ENCODE measurements around the gene C12orf75.

C12orf75 gene

DNA sequence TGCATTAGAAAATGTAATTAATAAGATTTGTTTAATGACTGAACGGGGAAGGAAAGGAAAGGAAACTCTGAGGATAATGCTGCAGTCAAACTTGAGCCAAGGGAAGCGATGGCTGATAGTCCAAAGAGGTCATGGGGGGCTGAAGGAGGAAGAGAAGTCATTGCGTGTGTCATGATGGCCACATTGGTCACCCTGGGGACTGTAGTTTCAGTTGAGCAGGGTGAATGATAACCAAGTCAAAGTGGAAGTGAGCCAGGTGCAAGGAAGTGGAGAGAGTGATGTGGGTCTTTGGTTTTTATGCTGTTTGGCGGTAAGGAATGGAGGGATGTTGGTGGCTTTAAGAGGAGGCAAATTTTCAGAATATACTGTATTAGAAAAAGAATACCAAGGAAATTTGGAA, 21.6 kb downstream of the C12orf75 start:
- DNase-seq (ENCODE audit: extremely low spot score), result peak; percentile 65
- ChIA-PET POLR2A (no interaction called here), CTCF (interaction anchor here (1.1 to 1.3 kb wide), 2 partner anchors 14 to 17 kb away, joined by 3 to 8 read pairs; no protein-coding TSS in a partner anchor)
- TF ChIP-seq CTCF (IDR thresholded peaks at IDR 0.05; ENCODE audit: control extremely low read depth, extremely low read depth, low read depth, missing control alignments), result no peak

GRCh38 chr12:105352940-105353635, 22.6 kb downstream of the C12orf75 start:
- ChIA-PET CTCF (interaction anchor here (0.7 to 2.9 kb wide), 5 partner anchors 11 to 55 kb away, joined by 3 to 16 read pairs (median 4); no protein-coding TSS in a partner anchor), POLR2A (no interaction called here)
- no peak for DNase-seq (ENCODE audit: extremely low spot score)
- TF ChIP-seq CTCF (IDR thresholded peaks at IDR 0.05; ENCODE audit: control extremely low read depth, extremely low read depth, low read depth, missing control alignments), result no peak

- ChIA-PET POLR2A (no interaction called here), CTCF (no interaction called here)
- no peak for DNase-seq (ENCODE audit: extremely low spot score)
- TF ChIP-seq CTCF (IDR thresholded peaks at IDR 0.05; ENCODE audit: control extremely low read depth, extremely low read depth, low read depth, missing control alignments), result no peak
Measured at GRCh38 chr12:105355752-105356151, 25.3 kb downstream of the C12orf75 start.

GRCh38 chr12:105357162-105357691, 26.7 kb downstream of the C12orf75 start:
- DNase-seq (ENCODE audit: extremely low spot score), result peak; percentile 43
- ChIA-PET POLR2A (no interaction called here), CTCF (interaction anchor here (1.0 to 1.6 kb wide), 6 partner anchors 9 to 96 kb away, joined by 3 to 4 read pairs (median 4); no protein-coding TSS in a partner anchor)
- no peak for TF ChIP-seq CTCF (IDR thresholded peaks at IDR 0.05; ENCODE audit: control extremely low read depth, extremely low read depth, low read depth, missing control alignments)

DNA sequence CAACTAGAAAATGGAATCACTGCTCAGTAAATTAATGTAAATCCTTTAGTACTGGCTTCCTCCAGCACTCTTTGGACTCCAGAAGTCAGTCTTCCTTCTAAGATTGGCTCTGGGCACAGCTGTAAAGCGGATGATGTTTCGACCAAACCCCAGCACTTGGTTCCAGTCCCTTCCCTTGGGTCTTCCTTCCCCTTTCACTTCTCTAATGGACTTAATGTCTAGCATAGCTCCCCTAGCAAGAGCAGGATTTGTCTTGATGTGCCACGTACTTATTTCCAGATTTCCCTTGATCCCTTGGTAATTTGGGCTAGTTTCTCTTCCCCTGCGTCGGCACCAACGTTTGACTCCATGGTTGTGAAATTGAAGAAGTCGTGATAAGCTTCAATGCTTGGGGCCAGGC, 28.3 kb downstream of the C12orf75 start:
- peak; percentile 25 for DNase-seq (ENCODE audit: extremely low spot score)
- TF ChIP-seq CTCF (IDR thresholded peaks at IDR 0.05; ENCODE audit: control extremely low read depth, extremely low read depth, low read depth, missing control alignments), result no peak
- ChIA-PET POLR2A (no interaction called here), CTCF (interaction anchor here (0.8 to 1.4 kb wide), 5 partner anchors 10 to 29 kb away, joined by 3 to 5 read pairs (median 3); no protein-coding TSS in a partner anchor)

- ChIA-PET CTCF (interaction anchor here (2.4 kb wide), 1 partner anchor 12 kb away, joined by 7 read pairs; no protein-coding TSS in a partner anchor), POLR2A (no interaction called here)
- no peak for DNase-seq (ENCODE audit: extremely low spot score)
- TF ChIP-seq CTCF (IDR thresholded peaks at IDR 0.05; ENCODE audit: control extremely low read depth, extremely low read depth, low read depth, missing control alignments), result no peak
Measured at GRCh38 chr12:105359856-105360255, 29.4 kb downstream of the C12orf75 start.

All from GM10248 (cell line).